T-helper 2 cell (primary cell): ENCODE measurements around the gene ZBTB20.

Experiments
- DNase-seq, 5 experiments: peaks; one replicate each; pipeline versions ENCODE4 v3.0.0 to v3.0.0-alpha.2; 2012 to 2022

ZBTB20 gene

GRCh38 chr3:115087512-115087911 lies 59.6 kb downstream of the ZBTB20 start:
- no peak for DNase-seq

- DNase-seq: no peak
Observed at GRCh38 chr3:115086344-115086743, 60.7 kb downstream of the ZBTB20 start.

- no peak for DNase-seq
Observed at GRCh38 chr3:115085197-115085865, 61.8 kb downstream of the ZBTB20 start.

GRCh38 chr3:115084686-115085085 lies 62.4 kb downstream of the ZBTB20 start:
- no peak for DNase-seq

- no peak for DNase-seq
Observed at GRCh38 chr3:115082260-115082659, 64.8 kb downstream of the ZBTB20 start.

- no peak for DNase-seq
Observed at GRCh38 chr3:115081444-115081843, 65.6 kb downstream of the ZBTB20 start.

GRCh38 chr3:115077501-115078250 lies 69.4 kb downstream of the ZBTB20 start:
- DNase-seq: no peak

GRCh38 chr3:115074502-115074901 lies 72.6 kb downstream of the ZBTB20 start:
- DNase-seq: no peak

- no peak for DNase-seq
Observed at GRCh38 chr3:115072265-115073021, 74.6 kb downstream of the ZBTB20 start.

- DNase-seq: no peak
Observed at GRCh38 chr3:115071601-115072000, 75.5 kb downstream of the ZBTB20 start.

- DNase-seq: no peak
Observed at GRCh38 chr3:115071166-115071565, 75.9 kb downstream of the ZBTB20 start.

- no peak for DNase-seq
Observed at GRCh38 chr3:115068799-115069198, 78.3 kb downstream of the ZBTB20 start.

- no peak for DNase-seq
Observed at GRCh38 chr3:115062412-115062956, 84.6 kb downstream of the ZBTB20 start.

GRCh38 chr3:115062009-115062408 lies 85.1 kb downstream of the ZBTB20 start:
- DNase-seq: no peak

GRCh38 chr3:115052906-115053305 lies 94.2 kb downstream of the ZBTB20 start:
- DNase-seq: no peak

- DNase-seq: no peak
Observed at GRCh38 chr3:115042351-115042750, 104.7 kb downstream of the ZBTB20 start.

GRCh38 chr3:115040673-115041286 lies 106.3 kb downstream of the ZBTB20 start:
- peak in 4 of 5 experiments; percentile 2 to 31 (median 5) for DNase-seq

- no peak for DNase-seq
Observed at GRCh38 chr3:115040246-115040645, 106.8 kb downstream of the ZBTB20 start.

GRCh38 chr3:115038817-115039216 lies 108.3 kb downstream of the ZBTB20 start:
- no peak for DNase-seq

GRCh38 chr3:115022835-115023398 lies 124.2 kb downstream of the ZBTB20 start:
- no peak for DNase-seq

- no peak for DNase-seq
Observed at GRCh38 chr3:115022199-115022598, 124.9 kb downstream of the ZBTB20 start.

- no peak for DNase-seq
Observed at GRCh38 chr3:115021061-115021460, 126.0 kb downstream of the ZBTB20 start.
